Fibroblast of lung (primary cell): ENCODE data around the gene HTR7.

ENCODE experiments used
- EZH2 ChIP-seq: IDR thresholded peaks from 2 replicates; pipeline ENCODE4 v1.5.1; 2012; ENCODE audit warnings: low read length, control low read depth, mild to moderate bottlenecking; ENCODE audit errors: missing control alignments
- TF ChIP-seq, protein P1 (sequence below), 2 donors: IDR thresholded peaks in 1 of 2; conservative IDR thresholded peaks in 1 of 2; 1 replicate in 1 of 2; 2 replicates in 1 of 2; pipeline ENCODE4 v1.5.1; 2011 to 2012; ENCODE audit warnings: low read length in 2 of 2, control low read depth in 1 of 2, inconsistent platforms in 1 of 2, low read depth in 1 of 2, mild to moderate bottlenecking in 1 of 2

- no peak for TF ChIP-seq EZH2
- TF ChIP-seq, protein P1, sequence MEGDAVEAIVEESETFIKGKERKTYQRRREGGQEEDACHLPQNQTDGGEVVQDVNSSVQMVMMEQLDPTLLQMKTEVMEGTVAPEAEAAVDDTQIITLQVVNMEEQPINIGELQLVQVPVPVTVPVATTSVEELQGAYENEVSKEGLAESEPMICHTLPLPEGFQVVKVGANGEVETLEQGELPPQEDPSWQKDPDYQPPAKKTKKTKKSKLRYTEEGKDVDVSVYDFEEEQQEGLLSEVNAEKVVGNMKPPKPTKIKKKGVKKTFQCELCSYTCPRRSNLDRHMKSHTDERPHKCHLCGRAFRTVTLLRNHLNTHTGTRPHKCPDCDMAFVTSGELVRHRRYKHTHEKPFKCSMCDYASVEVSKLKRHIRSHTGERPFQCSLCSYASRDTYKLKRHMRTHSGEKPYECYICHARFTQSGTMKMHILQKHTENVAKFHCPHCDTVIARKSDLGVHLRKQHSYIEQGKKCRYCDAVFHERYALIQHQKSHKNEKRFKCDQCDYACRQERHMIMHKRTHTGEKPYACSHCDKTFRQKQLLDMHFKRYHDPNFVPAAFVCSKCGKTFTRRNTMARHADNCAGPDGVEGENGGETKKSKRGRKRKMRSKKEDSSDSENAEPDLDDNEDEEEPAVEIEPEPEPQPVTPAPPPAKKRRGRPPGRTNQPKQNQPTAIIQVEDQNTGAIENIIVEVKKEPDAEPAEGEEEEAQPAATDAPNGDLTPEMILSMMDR (conservative IDR thresholded peaks at IDR 0.05 in 1 of 2, IDR thresholded peaks at IDR 0.05 in 1 of 2; ENCODE audit: low read depth in 1 of 2, low read length in 2 of 2), result no peak
Observed at GRCh38 chr10:90887555-90887954, 29.7 kb upstream of the HTR7 start.
